Measurements from ENCODE around the gene HDGFL3. TPM values are rescaled to one million over a fixed set of nuclear protein-coding genes. Genes with fewer than 3 reads are reported as not detected.

The HDGFL3 gene
- total and polyA plus RNA-seq, 9 of the 15 experiments (the other 6 are each of a cell fraction or from before 2014, with no cell fraction given): 6.7 to 42.0 (median 31.4) TPM

DNA sequence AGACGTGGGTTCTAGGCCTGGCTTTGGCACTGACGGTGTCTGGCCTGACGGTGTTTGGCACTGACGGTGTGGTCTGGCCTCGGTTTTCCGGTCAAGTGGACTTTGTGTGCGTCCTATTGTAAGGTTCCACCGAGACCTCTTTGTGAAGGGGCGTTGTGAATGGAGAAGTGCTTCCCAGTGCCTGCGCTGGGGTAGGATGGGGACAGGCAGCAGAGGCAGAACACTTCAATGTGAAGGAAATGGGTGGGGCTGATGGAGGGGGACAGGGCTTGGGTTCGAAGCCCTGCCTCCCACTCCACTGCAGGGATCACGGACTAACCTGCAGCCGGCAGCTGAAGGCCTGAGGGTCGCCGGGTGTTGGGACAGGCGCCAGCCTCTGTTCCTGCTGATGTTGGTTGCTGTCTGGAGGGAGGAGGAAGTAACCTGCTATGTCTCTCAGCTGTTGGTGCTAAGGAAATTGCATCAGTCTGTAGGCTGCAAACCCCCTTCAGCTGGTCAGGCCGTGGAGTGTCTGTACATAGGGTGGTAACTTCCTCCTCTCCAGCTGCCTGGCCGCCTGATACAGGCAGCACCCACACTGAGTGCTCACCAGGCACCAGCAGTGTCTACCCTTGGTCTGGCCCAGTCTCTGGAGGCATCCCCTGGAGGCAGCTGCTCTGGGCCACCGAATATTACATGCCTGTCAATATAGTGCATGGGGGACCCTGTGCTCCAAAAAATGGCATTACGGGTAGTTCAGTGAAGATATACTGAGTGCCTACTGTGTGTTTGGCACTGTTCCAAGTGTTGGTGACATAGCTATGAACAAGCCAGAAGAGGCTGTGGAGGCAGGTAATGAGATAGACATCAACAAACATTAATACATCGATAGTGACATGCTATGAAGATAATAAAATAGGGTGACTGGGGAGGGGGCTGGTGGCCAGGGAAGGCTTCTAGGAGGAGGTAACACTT is 99.1 kb downstream of the HDGFL3 start (continued):
- no peak for TF ChIP-seq ZNF551 (CRISPR knock-in tag; IDR thresholded peaks at IDR 0.05)
- 0 out of 4 replicates have a peak, but pooled peaks have one; percentile 15 to 19 for TF ChIP-seq FOXK2 (conservative IDR thresholded peaks at IDR 0.05 in 1 of 2, IDR thresholded peaks at IDR 0.05 in 1 of 2; ENCODE audit: low read depth in 2 of 2)
- TF ChIP-seq NR2C2 (CRISPR knock-in tag; IDR thresholded peaks at IDR 0.05): no peak
- TF ChIP-seq NR2C2 (tag; IDR thresholded peaks at IDR 0.05): peak; percentile 20; the same call in 1 of the 2 replicates
- TF ChIP-seq, protein P1, sequence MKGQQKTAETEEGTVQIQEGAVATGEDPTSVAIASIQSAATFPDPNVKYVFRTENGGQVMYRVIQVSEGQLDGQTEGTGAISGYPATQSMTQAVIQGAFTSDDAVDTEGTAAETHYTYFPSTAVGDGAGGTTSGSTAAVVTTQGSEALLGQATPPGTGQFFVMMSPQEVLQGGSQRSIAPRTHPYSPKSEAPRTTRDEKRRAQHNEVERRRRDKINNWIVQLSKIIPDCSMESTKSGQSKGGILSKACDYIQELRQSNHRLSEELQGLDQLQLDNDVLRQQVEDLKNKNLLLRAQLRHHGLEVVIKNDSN (CRISPR knock-in tag; IDR thresholded peaks at IDR 0.05): no peak
- peak; percentile 24 to 27; a peak in 1 of 4 replicates for TF ChIP-seq NRF1 (conservative IDR thresholded peaks at IDR 0.05 in 1 of 2, IDR thresholded peaks at IDR 0.05 in 1 of 2)
- no peak for TF ChIP-seq ZNF778 (CRISPR knock-in tag; IDR thresholded peaks at IDR 0.05)
- TF ChIP-seq ZNF217 (CRISPR knock-in tag; IDR thresholded peaks at IDR 0.05): no peak
- TF ChIP-seq ZNF785 (CRISPR knock-in tag; IDR thresholded peaks at IDR 0.05): no peak
- TF ChIP-seq SMARCA5 (IDR thresholded peaks at IDR 0.05): peak; percentile 43; the same call in 1 of the 2 replicates
- no peak for TF ChIP-seq FOXA3 (CRISPR knock-in tag; conservative IDR thresholded peaks at IDR 0.05 in 1 of 2, IDR thresholded peaks at IDR 0.05 in 1 of 2)
- TF ChIP-seq SREBF2 (CRISPR knock-in tag; IDR thresholded peaks at IDR 0.05): no peak
- peak; percentile 12; the same call in 1 of the 2 replicates for TF ChIP-seq ARID1B (IDR thresholded peaks at IDR 0.05)
- TF ChIP-seq TOE1 (IDR thresholded peaks at IDR 0.05; ENCODE audit: borderline replicate concordance): no peak
- TF ChIP-seq TOE1 (CRISPR knock-in tag; IDR thresholded peaks at IDR 0.05; ENCODE audit: borderline replicate concordance, low read depth): no peak
- TF ChIP-seq, protein P2, sequence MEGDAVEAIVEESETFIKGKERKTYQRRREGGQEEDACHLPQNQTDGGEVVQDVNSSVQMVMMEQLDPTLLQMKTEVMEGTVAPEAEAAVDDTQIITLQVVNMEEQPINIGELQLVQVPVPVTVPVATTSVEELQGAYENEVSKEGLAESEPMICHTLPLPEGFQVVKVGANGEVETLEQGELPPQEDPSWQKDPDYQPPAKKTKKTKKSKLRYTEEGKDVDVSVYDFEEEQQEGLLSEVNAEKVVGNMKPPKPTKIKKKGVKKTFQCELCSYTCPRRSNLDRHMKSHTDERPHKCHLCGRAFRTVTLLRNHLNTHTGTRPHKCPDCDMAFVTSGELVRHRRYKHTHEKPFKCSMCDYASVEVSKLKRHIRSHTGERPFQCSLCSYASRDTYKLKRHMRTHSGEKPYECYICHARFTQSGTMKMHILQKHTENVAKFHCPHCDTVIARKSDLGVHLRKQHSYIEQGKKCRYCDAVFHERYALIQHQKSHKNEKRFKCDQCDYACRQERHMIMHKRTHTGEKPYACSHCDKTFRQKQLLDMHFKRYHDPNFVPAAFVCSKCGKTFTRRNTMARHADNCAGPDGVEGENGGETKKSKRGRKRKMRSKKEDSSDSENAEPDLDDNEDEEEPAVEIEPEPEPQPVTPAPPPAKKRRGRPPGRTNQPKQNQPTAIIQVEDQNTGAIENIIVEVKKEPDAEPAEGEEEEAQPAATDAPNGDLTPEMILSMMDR (IDR thresholded peaks at IDR 0.05 in 2 of 3, conservative IDR thresholded peaks at IDR 0.05 in 1 of 3; ENCODE audit: insufficient read depth in 2 of 3, low read depth in 1 of 3, low read length in 3 of 3): no peak
